ENCODE results near the gene DAAM1.

Gene DAAM1

GRCh38 chr14:59240356-59240755 is 51.9 kb downstream of the DAAM1 start:
- H2BK12ac ChIP-seq (ENCODE audit: low read length): no peak overlapping the region
- H3K4me3 ChIP-seq (ENCODE audit: low read length in 2 of 2): no peak overlapping the region

GRCh38 chr14:59241121-59241520 is 52.7 kb downstream of the DAAM1 start:
- no peak overlapping the region for H3K18ac ChIP-seq (ENCODE audit: low read length)
- no peak overlapping the region for H2BK120ac ChIP-seq (ENCODE audit: low read depth, low read length)
- H3K23ac ChIP-seq (ENCODE audit: low read depth, low read length, poor library complexity): no peak overlapping the region
- no peak overlapping the region for H2BK12ac ChIP-seq (ENCODE audit: low read length)
- no peak overlapping the region for H2AFZ ChIP-seq (ENCODE audit: low read length)
- no peaks in the 10 kb centered on the region for H3K4me1 ChIP-seq (ENCODE audit: control insufficient read depth in 2 of 2, insufficient read depth in 1 of 2, low read depth in 1 of 2, low read length in 2 of 2)
- no peak overlapping the region for H2AK5ac ChIP-seq (ENCODE audit: low read depth, low read length)
- no peak overlapping the region for H3K4me2 ChIP-seq (ENCODE audit: insufficient read depth, low read length, poor library complexity, severe bottlenecking)
- H3K79me1 ChIP-seq (ENCODE audit: low read depth, low read length): no peaks in the 10 kb centered on the region
- peaks cover 0 to 2% of the 10 kb centered on the region in 2 donors for H3K36me3 ChIP-seq (replicated peaks in 1 of 2; ENCODE audit: control insufficient read depth in 2 of 2, insufficient read depth in 2 of 2, low read length in 2 of 2)
- H4K91ac ChIP-seq (ENCODE audit: low read depth, low read length, poor library complexity): no peak overlapping the region
- no peaks in the 10 kb centered on the region for H3K27me3 ChIP-seq (ENCODE audit: control insufficient read depth in 3 of 3, insufficient read depth in 3 of 3, low read depth in 1 of 3, low read length in 3 of 3)
- H3K4ac ChIP-seq (ENCODE audit: low read length): no peak overlapping the region
- H3K9me3 ChIP-seq (replicated peaks in 1 of 2; ENCODE audit: control insufficient read depth in 2 of 2, insufficient read depth in 1 of 2, low read depth in 1 of 2, low read length in 2 of 2): peaks cover 0 to 6% of the 10 kb centered on the region in 2 donors
- no peak overlapping the region for H3K14ac ChIP-seq (ENCODE audit: low read length)
- no peak overlapping the region for H2BK5ac ChIP-seq (ENCODE audit: low read length)
- no CpG with 5 or more reads among the region's 2 CpGs for WGBS, 2 donors (ENCODE audit: extremely low coverage in 2 of 2, insufficient read length in 2 of 2, insufficient replicate concordance in 1 of 2)
- H3K9ac ChIP-seq (ENCODE audit: low read depth, low read length, poor library complexity): no peak overlapping the region
- H3K4me3 ChIP-seq (ENCODE audit: low read length in 2 of 2): no peak overlapping the region
- H4K8ac ChIP-seq (ENCODE audit: low read depth, low read length): no peak overlapping the region
- H2BK15ac ChIP-seq (ENCODE audit: low read length): no peak overlapping the region
- no peak overlapping the region for H3K27ac ChIP-seq (replicated peaks; ENCODE audit: low read length)
- no peak for DNase-seq (ENCODE audit: low spot score)

More at GRCh38 chr14:59240356-59240755, 51.9 kb downstream of the DAAM1 start:
- Histone ChIP-seq H3K4ac (ENCODE audit: low read length) (no peak overlapping the region), H3K27ac (replicated peaks; ENCODE audit: low read length) (no peak overlapping the region), H3K14ac (ENCODE audit: low read length) (no peak overlapping the region), H2BK15ac (ENCODE audit: low read length) (no peak overlapping the region), H3K36me3 (replicated peaks in 1 of 2; ENCODE audit: control insufficient read depth in 2 of 2, insufficient read depth in 2 of 2, low read length in 2 of 2) (peaks cover 0 to 2% of the 10 kb centered on the region in 2 donors), H3K4me2 (ENCODE audit: insufficient read depth, low read length, poor library complexity, severe bottlenecking) (no peak overlapping the region), H3K23ac (ENCODE audit: low read depth, low read length, poor library complexity) (no peak overlapping the region), H3K9ac (ENCODE audit: low read depth, low read length, poor library complexity) (no peak overlapping the region), H3K4me1 (ENCODE audit: control insufficient read depth in 2 of 2, insufficient read depth in 1 of 2, low read depth in 1 of 2, low read length in 2 of 2) (no peaks in the 10 kb centered on the region), H3K9me3 (replicated peaks in 1 of 2; ENCODE audit: control insufficient read depth in 2 of 2, insufficient read depth in 1 of 2, low read depth in 1 of 2, low read length in 2 of 2) (peaks cover 0 to 6% of the 10 kb centered on the region in 2 donors), H3K27me3 (ENCODE audit: control insufficient read depth in 3 of 3, insufficient read depth in 3 of 3, low read depth in 1 of 3, low read length in 3 of 3) (no peaks in the 10 kb centered on the region), H2BK120ac (ENCODE audit: low read depth, low read length) (no peak overlapping the region), H2AK5ac (ENCODE audit: low read depth, low read length) (no peak overlapping the region), H3K79me1 (ENCODE audit: low read depth, low read length) (no peaks in the 10 kb centered on the region), H2BK5ac (ENCODE audit: low read length) (no peak overlapping the region), H4K91ac (ENCODE audit: low read depth, low read length, poor library complexity) (no peak overlapping the region), H2AFZ (ENCODE audit: low read length) (no peak overlapping the region), H4K8ac (ENCODE audit: low read depth, low read length) (no peak overlapping the region), H3K18ac (ENCODE audit: low read length) (no peak overlapping the region)
- no CpG with 5 or more reads among the region's 2 CpGs for WGBS, 2 donors (ENCODE audit: extremely low coverage in 2 of 2, insufficient read length in 2 of 2, insufficient replicate concordance in 1 of 2)
- DNase-seq (ENCODE audit: low spot score): no peak

DNA sequence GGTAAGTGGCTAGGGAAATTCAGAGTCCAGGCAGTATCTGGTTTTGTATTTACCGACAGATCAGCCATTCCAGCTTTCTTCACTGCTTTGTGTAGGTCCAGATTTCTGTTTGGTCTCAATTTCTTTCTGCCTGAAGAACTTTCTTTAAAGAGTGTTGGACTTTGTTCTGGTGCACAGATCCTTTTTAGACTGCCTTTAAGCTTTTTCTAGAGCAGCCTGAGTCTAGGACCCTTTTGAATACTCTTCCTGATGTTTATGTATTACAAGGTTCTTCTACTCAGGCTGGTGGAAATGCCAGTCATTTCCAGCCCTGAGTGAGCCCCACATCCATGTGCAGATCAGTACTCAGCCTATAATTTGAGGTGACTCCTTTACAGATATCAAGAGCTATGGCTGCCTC is 54.7 kb downstream of the DAAM1 start:
- no peak overlapping the region for H2BK12ac ChIP-seq (ENCODE audit: low read length)
- H3K4me1 ChIP-seq (ENCODE audit: control insufficient read depth in 2 of 2, insufficient read depth in 1 of 2, low read depth in 1 of 2, low read length in 2 of 2): no peaks in the 10 kb centered on the region
- H3K27me3 ChIP-seq (ENCODE audit: control insufficient read depth in 3 of 3, insufficient read depth in 3 of 3, low read depth in 1 of 3, low read length in 3 of 3): no peaks in the 10 kb centered on the region
- H3K79me1 ChIP-seq (ENCODE audit: low read depth, low read length): no peaks in the 10 kb centered on the region
- no peak overlapping the region for H3K4me3 ChIP-seq (ENCODE audit: low read length in 2 of 2)
- H2BK15ac ChIP-seq (ENCODE audit: low read length): no peak overlapping the region
- no peak overlapping the region for H2BK120ac ChIP-seq (ENCODE audit: low read depth, low read length)
- H2AK5ac ChIP-seq (ENCODE audit: low read depth, low read length): no peak overlapping the region
- no peak overlapping the region for H3K4ac ChIP-seq (ENCODE audit: low read length)
- WGBS, 2 donors (ENCODE audit: extremely low coverage in 2 of 2, insufficient read length in 2 of 2, insufficient replicate concordance in 1 of 2): no CpG with 5 or more reads among the region's 1 CpG
- no peak overlapping the region for H3K14ac ChIP-seq (ENCODE audit: low read length)
- H3K27ac ChIP-seq (replicated peaks; ENCODE audit: low read length): no peak overlapping the region
- H4K8ac ChIP-seq (ENCODE audit: low read depth, low read length): no peak overlapping the region
- H3K4me2 ChIP-seq (ENCODE audit: insufficient read depth, low read length, poor library complexity, severe bottlenecking): no peak overlapping the region
- peaks cover 0 to 14% of the 10 kb centered on the region in 2 donors for H3K9me3 ChIP-seq (replicated peaks in 1 of 2; ENCODE audit: control insufficient read depth in 2 of 2, insufficient read depth in 1 of 2, low read depth in 1 of 2, low read length in 2 of 2)
- no peak overlapping the region for H3K18ac ChIP-seq (ENCODE audit: low read length)
- H2BK5ac ChIP-seq (ENCODE audit: low read length): no peak overlapping the region
- no peak overlapping the region for H4K91ac ChIP-seq (ENCODE audit: low read depth, low read length, poor library complexity)
- H3K36me3 ChIP-seq (replicated peaks in 1 of 2; ENCODE audit: control insufficient read depth in 2 of 2, insufficient read depth in 2 of 2, low read length in 2 of 2): peaks cover 0 to 2% of the 10 kb centered on the region in 2 donors
- no peak overlapping the region for H3K9ac ChIP-seq (ENCODE audit: low read depth, low read length, poor library complexity)
- DNase-seq (ENCODE audit: low spot score): no peak
- H3K23ac ChIP-seq (ENCODE audit: low read depth, low read length, poor library complexity): no peak overlapping the region
- H2AFZ ChIP-seq (ENCODE audit: low read length): no peak overlapping the region

- no peak for DNase-seq (ENCODE audit: low spot score)
- Histone ChIP-seq H2BK12ac (ENCODE audit: low read length) (no peak overlapping the region), H3K4me2 (ENCODE audit: insufficient read depth, low read length, poor library complexity, severe bottlenecking) (no peak overlapping the region), H2AK5ac (ENCODE audit: low read depth, low read length) (no peak overlapping the region), H3K4me1 (ENCODE audit: control insufficient read depth in 2 of 2, insufficient read depth in 1 of 2, low read depth in 1 of 2, low read length in 2 of 2) (no peaks in the 10 kb centered on the region), H3K79me1 (ENCODE audit: low read depth, low read length) (no peaks in the 10 kb centered on the region), H3K4ac (ENCODE audit: low read length) (no peak overlapping the region), H3K27ac (replicated peaks; ENCODE audit: low read length) (no peak overlapping the region), H2BK5ac (ENCODE audit: low read length) (no peak overlapping the region), H3K9me3 (replicated peaks in 1 of 2; ENCODE audit: control insufficient read depth in 2 of 2, insufficient read depth in 1 of 2, low read depth in 1 of 2, low read length in 2 of 2) (peaks cover 0 to 14% of the 10 kb centered on the region in 2 donors), H3K18ac (ENCODE audit: low read length) (no peak overlapping the region), H2BK15ac (ENCODE audit: low read length) (no peak overlapping the region), H4K8ac (ENCODE audit: low read depth, low read length) (peak overlapping the region; percentile 23), H2BK120ac (ENCODE audit: low read depth, low read length) (no peak overlapping the region), H3K4me3 (ENCODE audit: low read length in 2 of 2) (no peak overlapping the region), H3K23ac (ENCODE audit: low read depth, low read length, poor library complexity) (no peak overlapping the region), H4K91ac (ENCODE audit: low read depth, low read length, poor library complexity) (no peak overlapping the region), H2AFZ (ENCODE audit: low read length) (no peak overlapping the region), H3K14ac (ENCODE audit: low read length) (no peak overlapping the region), H3K27me3 (ENCODE audit: control insufficient read depth in 3 of 3, insufficient read depth in 3 of 3, low read depth in 1 of 3, low read length in 3 of 3) (no peaks in the 10 kb centered on the region), H3K36me3 (replicated peaks in 1 of 2; ENCODE audit: control insufficient read depth in 2 of 2, insufficient read depth in 2 of 2, low read length in 2 of 2) (peaks cover 0 to 2% of the 10 kb centered on the region in 2 donors), H3K9ac (ENCODE audit: low read depth, low read length, poor library complexity) (no peak overlapping the region)
- no CpG with 5 or more reads among the region's 2 CpGs for WGBS, 2 donors (ENCODE audit: extremely low coverage in 2 of 2, insufficient read length in 2 of 2, insufficient replicate concordance in 1 of 2)
These were observed 56.1 kb downstream of the DAAM1 start for GRCh38 chr14:59244581-59244980.
